ENCODE results near the gene CYP27C1. TPM values are rescaled to one million over a fixed set of nuclear protein-coding genes. Genes with fewer than 3 reads are reported as not detected.

Gene CYP27C1
- total RNA-seq, 1 experiment from 2014 or later: 0.11 TPM

- CTCF ChIA-PET: interaction anchor here (2.6 kb wide), 1 partner anchor 13 kb away, joined by 9 read pairs; no protein-coding TSS in a partner anchor
- BruUV-seq (replicated peaks): no TSS peak
- Mint-ChIP-seq H3K9me3 (ENCODE audit: unreplicated experiment) (peaks cover 16% of the 10 kb centered on the region), H3K27me3 (ENCODE audit: insufficient read depth, unreplicated experiment) (no peaks in the 10 kb centered on the region), H3K4me1 (ENCODE audit: low read depth, unreplicated experiment) (peaks cover 12% of the 10 kb centered on the region), H3K4me3 (ENCODE audit: unreplicated experiment) (no peak overlapping the region), H3K36me3 (ENCODE audit: insufficient read depth, unreplicated experiment) (no peaks in the 10 kb centered on the region), H3K27ac (ENCODE audit: unreplicated experiment) (no peak overlapping the region)
- intact Hi-C loops (cut with micrococcal nuclease; ENCODE audit: unreplicated experiment): no loop called here
- H3K36me3 ChIP-seq (ENCODE audit: control insufficient read depth, insufficient read depth, low read length): no peaks in the 10 kb centered on the region
- TF ChIP-seq CTCF (IDR thresholded peaks at IDR 0.05; ENCODE audit: insufficient read depth in 1 of 2, low read depth in 1 of 2, low read length in 1 of 2, severe bottlenecking in 1 of 2, unreplicated experiment in 1 of 2): no peak
- H3K4me3 ChIP-seq (ENCODE audit: low read depth, low read length): no peak overlapping the region
- peaks cover 9% of the 10 kb centered on the region for H3K4me1 ChIP-seq
- no peaks in the 10 kb centered on the region for H3K27me3 ChIP-seq (replicated peaks; ENCODE audit: control insufficient read depth, insufficient read depth, low read length)
- no peak for DNase-seq
- POLR2A ChIA-PET: no interaction called here
- H3K9me3 ChIP-seq: peaks cover 8% of the 10 kb centered on the region; the same call in 1 of the 2 replicates
Observed at GRCh38 chr2:127183771-127184170, 36.3 kb downstream of the CYP27C1 start.

- no peaks in the 10 kb centered on the region for H3K27me3 Mint-ChIP-seq (ENCODE audit: insufficient read depth, unreplicated experiment)
- CTCF ChIA-PET: interaction anchor here (1.4 to 2.6 kb wide), 2 partner anchors 14 kb away, joined by 3 to 9 read pairs; no protein-coding TSS in a partner anchor
- DNase-seq: no peak
- H3K4me3 ChIP-seq (ENCODE audit: low read depth, low read length): no peak overlapping the region
- H3K4me3 Mint-ChIP-seq (ENCODE audit: unreplicated experiment): no peak overlapping the region
- POLR2A ChIA-PET: no interaction called here
- BruUV-seq (replicated peaks): no TSS peak
- no peaks in the 10 kb centered on the region for H3K36me3 Mint-ChIP-seq (ENCODE audit: insufficient read depth, unreplicated experiment)
- peaks cover 12% of the 10 kb centered on the region for H3K4me1 Mint-ChIP-seq (ENCODE audit: low read depth, unreplicated experiment)
- TF ChIP-seq CTCF (IDR thresholded peaks at IDR 0.05; ENCODE audit: insufficient read depth in 1 of 2, low read depth in 1 of 2, low read length in 1 of 2, severe bottlenecking in 1 of 2, unreplicated experiment in 1 of 2): no peak
- intact Hi-C loops (cut with micrococcal nuclease; ENCODE audit: unreplicated experiment): no loop called here
- H3K4me1 ChIP-seq: peaks cover 9% of the 10 kb centered on the region
- H3K27ac Mint-ChIP-seq (ENCODE audit: unreplicated experiment): no peak overlapping the region
- H3K27me3 ChIP-seq (replicated peaks; ENCODE audit: control insufficient read depth, insufficient read depth, low read length): no peaks in the 10 kb centered on the region
- H3K9me3 ChIP-seq: peaks cover 8% of the 10 kb centered on the region; the same call in 1 of the 2 replicates
- H3K9me3 Mint-ChIP-seq (ENCODE audit: unreplicated experiment): peaks cover 15% of the 10 kb centered on the region
- no peaks in the 10 kb centered on the region for H3K36me3 ChIP-seq (ENCODE audit: control insufficient read depth, insufficient read depth, low read length)
Observed at GRCh38 chr2:127182626-127183458, 37.3 kb downstream of the CYP27C1 start.

- no TSS peak for BruUV-seq (replicated peaks)
- Mint-ChIP-seq H3K4me1 (ENCODE audit: low read depth, unreplicated experiment) (peaks cover 12% of the 10 kb centered on the region), H3K9me3 (ENCODE audit: unreplicated experiment) (peaks cover 15% of the 10 kb centered on the region), H3K27ac (ENCODE audit: unreplicated experiment) (no peak overlapping the region), H3K4me3 (ENCODE audit: unreplicated experiment) (no peak overlapping the region), H3K27me3 (ENCODE audit: insufficient read depth, unreplicated experiment) (no peaks in the 10 kb centered on the region), H3K36me3 (ENCODE audit: insufficient read depth, unreplicated experiment) (no peaks in the 10 kb centered on the region)
- ChIA-PET POLR2A (no interaction called here), CTCF (interaction anchor here (1.4 kb wide), 1 partner anchor 15 kb away, joined by 3 read pairs; no protein-coding TSS in a partner anchor)
- Histone ChIP-seq H3K36me3 (ENCODE audit: control insufficient read depth, insufficient read depth, low read length) (no peaks in the 10 kb centered on the region), H3K4me3 (ENCODE audit: low read depth, low read length) (no peak overlapping the region), H3K9me3 (peaks cover 8% of the 10 kb centered on the region; the same call in 1 of the 2 replicates), H3K4me1 (peaks cover 9% of the 10 kb centered on the region), H3K27me3 (replicated peaks; ENCODE audit: control insufficient read depth, insufficient read depth, low read length) (no peaks in the 10 kb centered on the region)
- DNase-seq: no peak
- TF ChIP-seq CTCF (IDR thresholded peaks at IDR 0.05; ENCODE audit: insufficient read depth in 1 of 2, low read depth in 1 of 2, low read length in 1 of 2, severe bottlenecking in 1 of 2, unreplicated experiment in 1 of 2): no peak
- intact Hi-C loops (cut with micrococcal nuclease; ENCODE audit: unreplicated experiment): no loop called here
Observed at GRCh38 chr2:127181851-127182250, 38.2 kb downstream of the CYP27C1 start.

All from Caco-2 (cell line).